Fibroblast of mammary gland (primary cell): Measurements from ENCODE around the gene RAD54L2.
A peak's percentile ranks its signal among the peaks of the same experiment; 100 is the strongest.

Experiments
- DNase-seq: peaks from one replicate; pipeline ENCODE4 v3.0.0-alpha.2; 2010; ENCODE audit warnings: low read depth
- H3K4me3 ChIP-seq: 2 replicates; pipeline ENCODE4 v1.5.1; 2011; ENCODE audit warnings: low read depth, mild to moderate bottlenecking, low read length, moderate library complexity; ENCODE audit not compliant: control insufficient read depth
- CTCF ChIP-seq: conservative IDR thresholded peaks from 2 replicates; pipeline ENCODE4 v1.5.1; 2011; ENCODE audit warnings: low read depth, low read length, inconsistent platforms; ENCODE audit not compliant: control insufficient read depth, insufficient read depth

RAD54L2 gene

GRCh38 chr3:51538459-51539290 is at the start of gene RAD54L2:
RAD54L2 (plus strand) TSS chr3:51538719; CDS start chr3:51590421, 51,702 bp downstream.
- no peak for TF ChIP-seq CTCF
- H3K4me3 ChIP-seq = peak within 1 kb of the TSS; percentile 87
- peak; percentile 77 for DNase-seq

- peak; percentile 87 for DNase-seq
- TF ChIP-seq CTCF = no peak
- H3K4me3 ChIP-seq = peak overlapping the region; percentile 80
Measured at GRCh38 chr3:51498876-51499738, 39.4 kb upstream of the RAD54L2 start.

GRCh38 chr3:51500632-51501131 is 37.8 kb upstream of the RAD54L2 start:
- H3K4me3 ChIP-seq = peak overlapping the region; percentile 39
- no peak for TF ChIP-seq CTCF
- no peak for DNase-seq

- peak; percentile 90 for TF ChIP-seq CTCF
- H3K4me3 ChIP-seq = no peak overlapping the region
- peak; percentile 76 for DNase-seq
Measured at GRCh38 chr3:51501833-51502561, 36.5 kb upstream of the RAD54L2 start.

- DNase-seq = no peak
- H3K4me3 ChIP-seq = no peak overlapping the region
- TF ChIP-seq CTCF = no peak
Measured at GRCh38 chr3:51502562-51502910, 36.0 kb upstream of the RAD54L2 start.

GRCh38 chr3:51503007-51503406 is 35.5 kb upstream of the RAD54L2 start:
- no peak for TF ChIP-seq CTCF
- H3K4me3 ChIP-seq = no peak overlapping the region

More at GRCh38 chr3:51503007-51503406, 35.5 kb upstream of the RAD54L2 start:
- DNase-seq = no peak
